DOHH2 (cell line): ENCODE results near the gene PIK3AP1.

Experiments
- H3F3A ChIP-seq: fragments of 200-600 bp; sonication (generic), shearing (Covaris generic); 2 replicates; pipeline ENCODE4 v1.6.0; 2016; ENCODE audit warnings: antibody characterized with exemption, mild to moderate bottlenecking; ENCODE audit not compliant: control insufficient read depth, insufficient read depth
- H3K27ac ChIP-seq: fragments of 200-600 bp; sonication (generic); 2 replicates; pipeline ENCODE4 v1.5.1; 2014; ENCODE audit warnings: low read depth, mild to moderate bottlenecking, low read length, moderate library complexity
- H3K27me3 ChIP-seq: fragments of 200-600 bp; sonication (generic); 2 replicates; pipeline ENCODE4 v1.6.1; 2014; ENCODE audit warnings: mild to moderate bottlenecking, low read length, mixed read lengths; ENCODE audit not compliant: control insufficient read depth
- H3K36me3 ChIP-seq: fragments of 200-600 bp; sonication (generic); 2 replicates; pipeline ENCODE4 v1.6.1; 2014; ENCODE audit warnings: mild to moderate bottlenecking, low read length, moderate library complexity, mixed read lengths; ENCODE audit not compliant: control insufficient read depth
- H3K4me1 ChIP-seq: fragments of 200-600 bp; sonication (generic); 2 replicates; pipeline ENCODE4 v1.6.1; 2014; ENCODE audit warnings: mild to moderate bottlenecking, low read length, mixed read lengths; ENCODE audit not compliant: control insufficient read depth
- H3K4me2 ChIP-seq: fragments of 200-600 bp; sonication (generic); 2 replicates; pipeline ENCODE4 v1.6.0; 2014; ENCODE audit warnings: mild to moderate bottlenecking, low read length, moderate library complexity
- H3K4me3 ChIP-seq: fragments of 200-600 bp; sonication (generic); 2 replicates; pipeline ENCODE4 v1.5.1; 2014; ENCODE audit warnings: mild to moderate bottlenecking, low read length, mixed read lengths
- H3K79me2 ChIP-seq: fragments of 200-600 bp; sonication (generic); 2 replicates; pipeline ENCODE4 v1.6.1; 2014; ENCODE audit warnings: mild to moderate bottlenecking, low read length, mixed read lengths; ENCODE audit not compliant: control insufficient read depth
- H3K9me2 ChIP-seq: fragments of 200-600 bp; sonication (generic); replicated peaks from 2 replicates; pipeline ENCODE4 v1.6.1; 2014; ENCODE audit warnings: mild to moderate bottlenecking, low read length, mixed read lengths; ENCODE audit not compliant: control insufficient read depth
- H3K9me3 ChIP-seq: fragments of 200-600 bp; sonication (generic); 2 replicates; pipeline ENCODE4 v1.6.1; 2014; ENCODE audit warnings: antibody characterized with exemption, low read length, mixed read lengths; ENCODE audit not compliant: control insufficient read depth, insufficient read depth
- H4K20me1 ChIP-seq: fragments of 200-600 bp; sonication (generic); 2 replicates; pipeline ENCODE4 v1.6.0; 2014; ENCODE audit warnings: low read depth, mild to moderate bottlenecking, antibody characterized with exemption, low read length, moderate library complexity; ENCODE audit not compliant: control insufficient read depth, insufficient read depth
- CTCF ChIP-seq: fragments of 200-600 bp; sonication (generic); IDR thresholded peaks from one replicate; pipeline ENCODE4 v1.5.1; 2014; ENCODE audit warnings: antibody characterized with exemption, mild to moderate bottlenecking, low read depth, low read length; ENCODE audit not compliant: poor library complexity, severe bottlenecking
- EZH2phosphoT487 ChIP-seq: fragments of 200-600 bp; sonication (generic); IDR thresholded peaks from 2 replicates; pipeline ENCODE4 v1.6.1; 2017; ENCODE audit warnings: borderline replicate concordance, mild to moderate bottlenecking, antibody characterized with exemption, low read length, moderate library complexity, mixed read lengths

Gene PIK3AP1

GRCh38 chr10:96650958-96651357, 69.4 kb downstream of the PIK3AP1 start:
- TF ChIP-seq EZH2phosphoT487: no peak
- TF ChIP-seq CTCF: no peak
- Histone ChIP-seq H3K27ac (no peak overlapping the region), H3K27me3 (no peaks in the 10 kb centered on the region), H3K9me3 (0 out of 2 replicates have a peak, but pooled peaks cover 2% of the 10 kb centered on the region), H3K36me3 (peaks cover 93% of the 10 kb centered on the region), H3K4me3 (no peak overlapping the region), H3K4me2 (no peak overlapping the region), H4K20me1 (peaks cover 11% of the 10 kb centered on the region), H3F3A (peaks cover 30% of the 10 kb centered on the region), H3K9me2 (no peaks in the 10 kb centered on the region), H3K4me1 (peaks cover 79% of the 10 kb centered on the region), H3K79me2 (peaks cover 80% of the 10 kb centered on the region)

- Histone ChIP-seq H3K36me3 (peaks cover 94% of the 10 kb centered on the region), H3K79me2 (peaks cover 61% of the 10 kb centered on the region), H3F3A (peaks cover 40% of the 10 kb centered on the region), H3K4me3 (no peak overlapping the region), H3K9me3 (no peaks in the 10 kb centered on the region), H3K4me1 (peaks cover 74% of the 10 kb centered on the region), H3K27ac (peak overlapping the region; percentile 26; the same call in 1 of the 2 replicates), H3K27me3 (no peaks in the 10 kb centered on the region), H3K9me2 (no peaks in the 10 kb centered on the region), H4K20me1 (peaks cover 10% of the 10 kb centered on the region), H3K4me2 (no peak overlapping the region)
- TF ChIP-seq EZH2phosphoT487 (no peak), CTCF (no peak)
Observed at GRCh38 chr10:96648297-96648696, 72.0 kb downstream of the PIK3AP1 start.

DNA sequence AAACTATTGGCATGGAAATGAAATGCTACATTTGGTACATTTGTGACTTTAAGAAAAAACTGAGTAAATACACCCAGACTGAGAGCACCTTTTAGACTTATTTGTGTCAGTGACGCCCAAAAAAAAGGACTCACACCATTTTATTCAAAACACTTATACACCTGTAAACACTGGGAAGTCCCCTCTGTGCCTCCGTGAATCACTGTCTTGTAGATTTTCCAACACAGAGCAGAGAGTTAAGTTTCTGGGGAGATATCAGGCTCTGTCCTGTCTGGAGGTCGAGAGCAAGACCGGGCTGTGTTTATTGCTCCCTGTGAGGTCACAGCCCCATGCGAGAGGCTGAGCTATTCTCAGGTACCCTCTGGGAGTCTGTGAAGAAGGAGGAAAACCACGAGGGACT, 72.8 kb downstream of the PIK3AP1 start:
- H4K20me1 ChIP-seq: peaks cover 13% of the 10 kb centered on the region
- H3K27ac ChIP-seq: peak overlapping the region; percentile 26
- peaks cover 64% of the 10 kb centered on the region for H3K79me2 ChIP-seq
- H3K9me3 ChIP-seq: no peaks in the 10 kb centered on the region
- H3K36me3 ChIP-seq: peaks cover 99% of the 10 kb centered on the region
- no peaks in the 10 kb centered on the region for H3K9me2 ChIP-seq
- TF ChIP-seq EZH2phosphoT487 (no peak), CTCF (no peak)
- peaks cover 76% of the 10 kb centered on the region for H3K4me1 ChIP-seq
- H3K4me2 ChIP-seq: no peak overlapping the region
- no peaks in the 10 kb centered on the region for H3K27me3 ChIP-seq
- peaks cover 36% of the 10 kb centered on the region for H3F3A ChIP-seq
- no peak overlapping the region for H3K4me3 ChIP-seq
